Left colon (tissue), 2 donors: ENCODE results near the gene IER2. TPM values are rescaled to one million over a fixed set of nuclear protein-coding genes. Genes with fewer than 3 reads are reported as not detected.

Source experiments
- ATAC-seq: fragments of 200-7000 bp; cut with Tn5 transposase; one replicate; pipeline ENCODE4 v1.9.1; 2020; ENCODE audit warnings: mild to moderate bottlenecking, moderate library complexity
- DNase-seq, 2 donors: peaks; one replicate each; pipeline ENCODE4 v3.0.0-alpha.2; 2020
- intact Hi-C, 2 donors: fragments of 100-400 bp; cut with DNase I in 1 of 2; cut with micrococcal nuclease in 1 of 2; formaldehyde crosslinking; loops; one replicate each; pipeline versions ENCODE4 v1.11.2 to v1.14.0; 2022; cut with DNase I, micrococcal nuclease
- long read RNA-seq: library from polyadenylated mRNA; unstranded; transcript quantifications from one replicate; pipeline ENCODE4 v2.0.0, GENCODE V29; 2021
- total RNA-seq, 2 donors: library from RNA; stranded (reverse); fragmentation: NEBNext Ultra II Directional; extraction: Animal tissue kit (Norgen Biotek cat#: 25700); gene quantifications; one replicate each; pipeline ENCODE4 v1.2.1, GENCODE V29; 2021
- donor health status: DM: no; HTN: no; CAD: no.
- donor health status: DM: yes; HTN: yes; CAD: no.

The IER2 gene, protein sequence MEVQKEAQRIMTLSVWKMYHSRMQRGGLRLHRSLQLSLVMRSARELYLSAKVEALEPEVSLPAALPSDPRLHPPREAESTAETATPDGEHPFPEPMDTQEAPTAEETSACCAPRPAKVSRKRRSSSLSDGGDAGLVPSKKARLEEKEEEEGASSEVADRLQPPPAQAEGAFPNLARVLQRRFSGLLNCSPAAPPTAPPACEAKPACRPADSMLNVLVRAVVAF
- 100 to 1,000 TPM; 116 to 155 TPM for total RNA-seq
- long read RNA-seq, transcript IER2-203 (1 exons, 2,934 nt): major isoform, 443 of 446 reads
- long read RNA-seq, partial matches to known transcripts: 0 of 446 reads
- long read RNA-seq, other reads (novel, unspliced or antisense): 3 of 446 reads

DNA sequence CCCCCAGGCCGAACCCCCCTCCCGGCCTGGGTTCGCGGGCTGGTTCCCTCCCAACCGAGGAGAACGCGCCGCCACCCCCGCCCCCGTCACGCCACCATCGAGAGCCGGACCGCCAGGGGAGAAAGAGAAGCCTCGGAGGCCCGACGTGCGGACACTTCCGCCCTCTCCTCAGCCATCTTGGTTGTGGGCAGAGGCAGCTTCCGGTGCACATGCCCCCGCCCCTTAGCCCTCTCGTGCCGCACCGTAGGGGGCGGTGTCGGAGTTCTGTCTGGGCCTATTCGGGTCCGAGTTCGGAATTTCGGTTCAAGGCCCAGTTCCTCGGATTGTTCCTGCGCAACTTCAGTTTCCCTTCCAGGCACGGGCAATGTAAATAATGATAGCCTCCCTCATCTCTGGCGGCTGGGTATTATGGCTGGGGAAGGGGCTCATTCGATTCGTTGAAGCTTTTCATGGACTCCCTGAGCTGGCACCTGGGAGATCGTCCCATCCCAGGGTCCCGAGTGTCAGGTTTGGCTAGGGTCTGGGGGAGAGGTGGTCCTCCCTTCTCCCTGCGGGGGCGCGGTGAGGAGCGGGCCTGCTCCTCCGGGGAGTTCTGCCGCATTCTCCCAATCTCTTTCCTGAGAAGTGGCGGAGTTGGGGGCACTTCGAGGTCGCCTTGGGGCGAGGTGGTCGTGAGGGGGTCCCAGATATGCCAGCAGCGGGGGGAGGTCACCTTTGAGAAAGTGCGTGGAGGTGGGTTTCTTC is at the start of gene IER2, which contains the start of gene STX10:
Gene IER2, plus strand, starts transcription at position 225 of the 744 bp plus-strand sequence. CDS start 2,776 bp downstream, outside the sequence.
Gene STX10, minus strand, starts transcription at position 189 of the 744 bp plus-strand sequence. CDS start 202 bp downstream, outside the sequence.
- ATAC-seq (peak; percentile 55), DNase-seq (peak; percentile 95 to 96)
- intact Hi-C loops: no loop called here

DNA sequence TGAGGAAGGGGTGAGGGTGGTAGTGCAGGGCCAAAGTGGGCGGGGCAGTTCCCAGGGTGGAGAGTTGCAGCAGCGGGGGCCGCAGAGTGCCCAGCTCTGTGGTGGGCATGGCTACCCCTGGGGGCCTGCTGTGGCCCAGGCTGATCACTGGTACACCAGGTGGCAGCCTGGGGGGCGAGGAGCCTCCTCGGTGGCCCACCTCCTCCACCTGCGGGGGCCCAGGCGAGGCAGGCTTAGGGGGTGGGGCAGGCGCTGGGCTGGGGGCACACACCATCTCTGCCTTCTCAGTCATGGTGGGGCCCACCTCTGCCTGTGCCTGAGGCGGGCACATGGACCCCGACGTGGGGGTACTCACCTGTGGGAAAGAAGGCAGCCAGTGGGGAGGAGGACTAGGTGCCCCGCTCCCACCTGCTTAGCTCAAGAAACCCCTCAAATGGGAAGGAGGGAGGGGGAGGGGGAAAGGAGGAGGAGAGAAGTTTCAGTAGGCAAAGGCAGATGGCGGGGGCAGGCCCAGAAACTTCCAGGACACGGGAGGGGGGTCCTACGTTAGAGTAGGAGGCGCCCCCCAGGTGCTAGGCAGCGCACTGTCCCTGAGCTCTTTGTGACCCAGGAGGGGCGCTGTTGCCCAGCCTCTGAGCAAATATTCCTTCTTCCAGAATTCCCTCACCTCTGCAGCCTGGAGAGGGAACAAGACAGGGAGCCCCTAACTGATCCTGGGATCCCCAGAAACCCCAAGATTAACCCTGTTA is 49.2 kb upstream of the IER2 start:
- DNase-seq: peak in 1 of 2 donors; percentile 41
- no peak for ATAC-seq
- intact Hi-C loops: no loop called here

DNA sequence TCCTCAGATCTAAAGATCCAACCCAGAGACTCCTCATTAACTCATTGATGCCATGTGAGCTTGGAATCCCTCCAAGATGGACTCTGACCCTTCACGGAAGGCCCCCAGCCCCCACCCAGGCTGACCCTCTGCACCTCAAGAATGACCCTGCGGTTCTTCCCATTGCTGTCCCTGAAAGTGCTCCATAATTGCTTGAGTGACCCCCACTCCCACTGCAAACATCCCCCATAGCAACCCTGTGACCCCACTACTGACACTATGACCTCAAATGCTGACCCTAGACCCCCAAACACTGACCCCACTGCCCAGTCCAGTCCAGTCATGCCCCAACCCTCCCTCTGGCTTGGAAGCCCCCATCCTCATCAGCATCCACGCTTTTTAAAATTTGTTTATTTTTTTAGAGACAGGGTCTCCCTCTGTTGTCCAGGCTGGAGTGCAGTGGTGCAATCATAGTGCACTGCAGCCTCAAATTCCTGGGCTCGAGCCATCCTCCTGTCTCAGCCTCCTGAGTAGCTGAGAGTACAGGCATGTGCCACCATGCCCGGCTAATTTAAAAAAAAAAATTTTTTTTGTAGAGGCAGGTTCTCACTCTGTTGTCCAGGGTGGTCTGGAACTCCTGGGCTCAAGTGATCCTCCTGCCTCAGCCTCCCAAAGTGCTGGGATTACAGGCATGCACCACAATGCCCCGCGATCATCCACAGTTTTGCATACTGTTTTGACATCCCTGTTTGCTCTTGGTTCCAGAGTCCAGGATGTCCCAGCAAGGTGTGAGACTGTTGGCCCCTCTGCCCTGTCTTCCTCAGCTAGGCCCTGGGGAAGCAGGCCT is 48.4 kb upstream of the IER2 start:
- intact Hi-C loops: no loop called here
- ATAC-seq (no peak), DNase-seq (no peak)

DNA sequence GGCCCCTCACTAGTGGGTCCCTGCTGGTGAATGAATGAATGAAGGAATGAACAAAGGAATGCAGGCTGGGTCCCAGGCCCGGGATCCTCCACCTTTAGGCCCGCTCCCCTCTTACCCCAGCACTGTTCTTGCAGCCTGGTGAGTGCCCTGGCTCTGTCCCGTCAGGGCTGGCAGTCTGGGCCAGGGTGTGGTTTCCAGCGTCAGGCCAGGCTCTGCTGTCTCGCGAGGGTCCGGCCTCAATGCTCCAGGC is 47.9 kb upstream of the IER2 start:
- ATAC-seq (peak; percentile 16), DNase-seq (no peak)
- intact Hi-C loops: no loop called here

DNA sequence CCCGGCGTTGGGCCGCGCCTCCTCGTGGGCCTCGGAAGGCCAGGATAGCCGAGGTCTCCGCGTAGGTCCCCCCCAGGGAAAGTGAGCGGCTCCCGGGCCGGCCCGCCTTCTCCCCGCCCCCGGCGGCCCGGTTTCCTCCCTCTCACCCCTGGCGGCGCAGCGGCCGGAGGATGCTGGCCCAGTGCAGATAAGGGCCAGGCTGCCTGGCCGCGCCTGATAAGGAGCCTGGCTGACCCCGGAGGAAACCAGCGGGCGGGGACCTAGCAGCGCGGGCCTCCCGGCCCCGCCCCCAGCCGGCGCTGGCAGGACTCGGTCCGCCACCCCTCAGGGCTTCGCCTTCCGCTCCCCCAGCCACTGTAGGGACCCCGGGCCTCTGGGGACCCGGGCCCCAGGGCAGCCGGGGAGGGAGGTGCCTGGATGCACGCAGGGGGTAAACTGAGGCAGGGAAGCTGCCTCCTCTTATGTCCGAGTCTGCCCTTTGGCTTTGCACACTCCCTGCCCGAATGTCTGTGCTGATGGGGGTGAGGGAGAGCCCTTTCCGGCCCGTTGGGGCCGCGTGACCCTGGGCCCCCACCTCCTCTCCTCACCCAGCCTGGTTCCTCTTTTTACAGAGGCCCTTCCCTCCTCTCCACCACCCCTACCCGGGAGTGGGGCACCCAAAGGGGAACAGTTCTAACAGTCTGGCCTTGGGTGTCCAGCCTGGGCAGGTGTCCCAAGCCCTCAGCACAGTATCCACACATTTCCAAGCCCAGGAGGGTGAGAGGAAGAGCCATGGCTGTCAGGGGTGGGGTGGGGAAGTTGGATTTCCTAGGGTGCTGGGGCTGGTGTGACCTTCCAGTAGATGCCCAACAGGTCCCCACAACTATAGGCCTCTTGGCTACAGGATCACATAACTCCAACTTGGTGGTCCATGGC is 47.3 kb upstream of the IER2 start, which contains the start of gene LYL1:
Gene LYL1, minus strand, starts transcription at position 193 of the 915 bp plus-strand sequence. CDS start 1,687 bp downstream, outside the sequence.
- intact Hi-C loops: no loop called here
- peak; percentile 69 to 74 for DNase-seq
- ATAC-seq: peak; percentile 46

DNA sequence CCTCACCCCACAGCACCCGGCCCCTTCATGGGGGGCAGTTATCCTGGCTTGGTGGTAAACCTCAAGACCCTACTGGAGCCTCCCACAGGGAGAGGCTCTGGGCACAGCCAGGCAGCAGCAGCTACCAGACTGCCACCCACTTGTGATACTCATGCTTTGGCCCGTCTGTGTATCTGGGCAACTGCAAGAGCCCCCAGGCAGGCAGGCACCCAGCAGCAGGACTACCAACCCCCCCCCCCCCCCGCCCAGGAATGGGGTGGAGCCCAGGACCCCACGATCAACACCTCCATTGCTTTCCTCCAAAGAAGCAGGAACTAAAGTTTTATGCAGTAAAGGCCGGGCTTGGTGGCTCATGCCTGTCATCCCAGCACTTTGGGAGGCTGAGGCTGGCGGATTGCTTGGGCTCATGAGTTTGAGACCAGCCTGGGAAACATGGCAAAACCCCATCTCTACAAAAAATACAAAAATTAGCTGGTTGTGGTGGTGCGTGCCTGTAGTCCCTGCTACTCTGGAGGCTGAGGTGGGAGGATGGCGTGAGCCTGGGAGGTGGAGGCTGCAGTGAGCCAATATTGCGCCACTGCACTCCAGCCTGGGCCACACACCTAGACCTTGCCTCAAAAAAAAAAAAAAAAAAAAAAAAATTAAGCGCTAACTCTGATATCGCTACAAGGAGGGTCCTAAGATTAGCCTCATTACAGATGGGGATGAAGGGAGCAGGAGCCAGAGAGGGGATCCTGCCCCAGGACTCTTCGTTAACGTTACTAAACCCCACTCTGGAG is 46.4 kb upstream of the IER2 start:
- intact Hi-C loops: no loop called here
- DNase-seq (no peak), ATAC-seq (no peak)

DNA sequence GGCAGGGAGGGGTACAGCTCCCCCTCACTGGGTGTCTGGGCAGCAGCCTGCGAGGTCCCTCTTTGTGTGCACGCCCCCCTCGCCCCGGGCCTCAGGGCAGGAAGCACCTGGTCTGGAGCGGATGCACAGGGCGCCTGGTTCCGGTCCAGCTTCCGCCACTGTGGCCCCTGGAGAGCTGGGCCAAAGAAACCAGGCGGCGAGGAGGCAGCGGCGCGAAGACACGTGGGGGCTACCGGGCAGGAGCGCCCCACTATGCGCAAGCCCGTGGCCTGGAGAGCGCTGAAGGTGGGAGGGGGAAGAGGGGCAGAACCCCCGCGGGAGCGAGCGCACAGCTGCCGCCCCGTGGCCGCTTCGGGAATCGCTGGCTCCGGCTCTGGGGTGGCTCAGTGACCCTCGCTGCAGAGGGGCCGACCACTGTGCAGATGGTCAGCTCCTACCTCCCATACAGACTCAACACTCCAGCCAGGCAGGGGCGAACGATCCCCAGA is 45.8 kb upstream of the IER2 start:
- ATAC-seq: no peak
- DNase-seq: peak; percentile 70 to 75
- intact Hi-C loops: no loop called here

DNA sequence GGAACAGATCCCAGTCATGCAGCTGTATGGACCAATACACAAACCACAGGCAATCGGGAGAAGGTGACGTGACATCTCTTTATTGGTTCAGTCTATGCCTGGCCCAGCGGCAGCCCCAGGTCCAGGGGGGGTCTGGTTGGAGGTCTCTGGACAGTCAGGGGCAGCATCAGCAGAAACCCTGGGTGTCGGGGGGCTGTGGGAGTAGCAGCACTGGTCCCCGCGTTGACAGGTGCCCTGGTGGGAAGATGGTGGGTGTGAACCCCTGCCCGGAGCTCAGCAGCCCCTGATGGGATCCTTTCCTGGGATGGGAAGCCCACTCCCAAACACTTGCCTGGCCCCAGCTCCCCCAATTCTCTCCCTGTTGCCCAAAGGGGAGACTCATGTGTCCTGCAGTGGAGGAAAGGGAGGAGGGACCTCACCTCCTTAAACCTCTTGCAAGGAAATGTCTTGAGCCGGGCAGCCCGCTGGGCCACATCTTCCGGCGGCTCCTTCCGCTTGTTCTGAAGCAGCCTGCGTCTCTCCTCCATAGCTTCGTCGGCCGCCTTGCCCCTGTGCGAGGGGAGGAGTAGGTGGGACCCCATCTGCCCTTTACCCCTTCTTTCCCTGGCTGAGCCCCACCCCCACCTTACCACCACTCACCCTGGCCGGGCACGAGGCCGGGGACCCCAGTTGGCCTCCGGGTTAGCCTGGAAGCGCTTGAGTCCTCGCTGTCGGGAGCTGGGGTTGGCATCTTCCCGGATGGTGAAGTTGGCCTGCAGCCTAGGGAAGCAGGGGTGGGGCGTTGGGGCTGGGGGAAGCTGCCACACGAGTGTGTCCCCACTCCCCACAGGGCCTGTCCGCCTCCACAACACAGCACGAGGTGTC is 45.1 kb upstream of the IER2 start:
- DNase-seq (peak in 1 of 2 donors; percentile 44), ATAC-seq (no peak)
- intact Hi-C loops: no loop called here

DNA sequence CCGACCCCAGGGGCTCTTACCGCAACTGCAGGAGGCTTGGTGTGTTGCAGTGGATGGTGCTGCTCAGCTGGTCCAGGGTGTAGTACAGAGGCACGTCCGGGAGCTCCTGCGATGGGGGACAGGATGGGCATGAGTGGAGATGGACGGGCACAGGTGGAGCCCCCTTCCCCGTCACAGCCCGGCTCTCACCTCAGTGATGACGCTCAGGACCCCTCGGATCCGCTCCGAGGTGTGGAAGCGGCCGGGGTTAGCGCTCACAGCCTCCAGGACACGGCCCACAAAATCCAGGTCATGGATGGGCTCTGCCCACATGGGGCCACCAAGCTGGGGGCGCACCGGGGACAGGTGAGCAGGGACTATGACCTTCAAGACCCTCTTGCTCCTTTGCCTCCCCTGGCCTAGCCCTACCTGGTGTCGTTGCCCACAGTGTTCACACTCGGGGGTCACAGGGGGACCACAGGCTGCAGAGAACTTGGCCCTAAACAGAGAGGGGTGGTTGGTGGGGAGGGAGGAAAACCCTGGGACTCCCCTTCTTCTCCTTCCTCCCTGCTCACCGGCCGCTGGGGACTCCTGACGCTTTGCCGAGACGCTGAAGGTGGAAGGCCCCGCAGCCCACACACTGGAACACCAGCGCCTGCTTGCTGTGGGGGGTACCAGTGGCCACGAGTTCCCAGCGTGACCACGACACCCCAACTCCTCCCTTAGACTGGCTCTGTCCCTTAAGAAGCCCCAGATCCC is 40.7 kb upstream of the IER2 start:
- ATAC-seq (no peak), DNase-seq (no peak)
- intact Hi-C loops: no loop called here

DNA sequence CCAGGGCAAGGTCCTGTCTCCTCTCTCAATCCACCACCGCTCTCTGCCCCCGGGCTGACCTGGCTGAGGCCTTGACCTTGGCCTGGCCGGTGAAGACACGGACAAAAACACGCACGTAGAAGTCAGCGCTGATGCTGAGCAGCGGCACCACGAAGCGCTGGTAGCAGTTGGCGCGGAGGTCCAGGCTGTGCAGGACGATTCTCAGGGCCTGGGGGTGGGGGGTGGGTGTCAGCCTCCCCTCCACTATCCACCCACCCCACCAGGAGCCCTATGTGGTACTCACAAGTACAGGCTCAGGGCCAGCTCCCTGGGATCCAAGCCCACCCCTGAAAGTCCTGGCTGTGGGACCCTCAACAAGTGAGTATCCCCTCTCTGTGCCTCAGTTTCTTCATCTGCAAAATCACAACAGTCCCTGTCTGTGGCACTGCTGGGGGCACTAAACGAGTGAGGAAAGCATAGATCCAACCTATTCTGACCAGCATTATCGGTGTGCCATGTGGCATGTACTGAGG is 40.1 kb upstream of the IER2 start:
- DNase-seq (no peak), ATAC-seq (no peak)
- intact Hi-C loops: no loop called here

DNA sequence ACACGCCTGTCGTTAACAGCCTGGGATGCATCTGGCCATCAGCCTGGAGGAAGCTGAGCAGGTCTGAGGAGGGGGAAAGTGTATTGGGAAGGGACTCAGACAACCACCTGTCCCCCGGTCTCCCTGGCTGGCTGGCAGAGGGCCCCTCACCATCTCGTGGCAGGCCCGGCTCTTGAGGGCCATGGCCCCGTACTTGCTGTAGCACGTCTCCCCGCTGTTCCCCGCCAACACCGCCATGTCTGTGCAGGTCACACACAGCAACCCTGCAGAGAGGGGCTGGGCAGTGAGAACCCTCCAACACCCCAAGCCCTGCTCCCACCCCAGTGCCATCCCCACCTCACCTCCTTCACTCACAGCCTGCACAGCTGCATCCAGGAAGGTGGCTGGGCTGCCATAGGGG is 37.7 kb upstream of the IER2 start:
- DNase-seq (no peak), ATAC-seq (no peak)
- intact Hi-C loops: no loop called here

DNA sequence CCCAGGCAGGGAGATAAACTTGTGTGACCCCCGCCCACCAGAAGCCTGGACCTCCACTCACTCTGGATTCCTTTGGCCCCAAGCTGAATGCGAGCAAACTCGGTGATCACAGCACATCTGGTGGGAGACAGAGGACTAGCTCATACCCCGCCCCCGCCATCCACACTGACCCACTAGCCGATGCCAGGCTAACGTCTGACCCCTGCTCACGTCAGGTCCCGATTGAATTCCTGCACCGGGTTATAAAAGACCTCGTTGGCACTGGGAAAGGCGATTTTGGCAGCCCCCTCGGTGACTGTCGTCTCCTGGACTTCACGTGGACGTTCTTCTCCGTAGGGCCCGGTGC is 34.3 kb upstream of the IER2 start:
- intact Hi-C loops: no loop called here
- ATAC-seq (no peak), DNase-seq (no peak)

DNA sequence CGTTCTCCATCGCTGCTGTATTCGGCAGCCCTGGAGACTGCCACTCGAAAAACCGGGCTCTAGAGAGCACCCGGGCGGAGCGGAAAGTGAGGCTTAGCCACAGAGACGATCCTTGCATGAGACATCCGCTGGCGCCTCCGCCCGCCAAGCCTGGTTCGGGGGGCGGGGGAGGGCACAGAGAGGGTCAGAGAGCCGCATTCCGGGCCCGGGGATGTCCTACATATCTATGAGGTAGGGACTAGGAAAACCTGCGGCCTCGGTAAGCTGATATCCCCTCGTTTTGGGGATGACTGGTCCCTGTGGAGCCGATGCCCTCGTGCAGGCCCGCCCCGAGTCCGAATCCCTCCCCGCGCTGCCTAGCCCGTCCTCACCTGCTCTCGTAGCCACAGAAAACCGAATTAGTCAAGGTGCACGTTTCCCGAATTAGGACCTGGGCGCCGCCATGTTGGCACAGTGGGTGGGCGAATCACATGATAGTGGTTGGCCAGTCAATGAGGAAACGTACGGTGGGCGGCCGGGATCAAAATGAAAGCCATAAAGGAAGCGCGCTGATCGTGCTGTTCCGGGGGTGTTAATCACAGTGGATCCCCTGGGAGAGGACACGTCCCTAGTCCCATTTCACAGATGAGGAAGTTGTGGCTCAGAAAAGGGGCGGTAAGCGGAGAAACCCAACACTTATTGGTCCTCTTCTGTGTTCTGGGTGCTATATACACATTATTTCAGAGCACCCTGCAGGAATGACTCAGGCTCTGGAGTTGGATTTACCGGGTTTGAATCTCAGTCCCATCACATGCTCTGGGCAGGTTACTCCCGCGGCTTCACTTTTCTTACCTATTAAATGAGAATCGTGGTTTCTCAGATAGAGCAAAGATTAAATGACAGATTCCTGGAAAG is 33.7 kb upstream of the IER2 start, which contains the start of gene TRMT1:
Gene TRMT1, minus strand, starts transcription at position 459 of the 894 bp plus-strand sequence. Its CDS starts 341 bp downstream, at position 118.
- DNase-seq (peak; percentile 95), ATAC-seq (peak; percentile 79)
- intact Hi-C loops: no loop called here

DNA sequence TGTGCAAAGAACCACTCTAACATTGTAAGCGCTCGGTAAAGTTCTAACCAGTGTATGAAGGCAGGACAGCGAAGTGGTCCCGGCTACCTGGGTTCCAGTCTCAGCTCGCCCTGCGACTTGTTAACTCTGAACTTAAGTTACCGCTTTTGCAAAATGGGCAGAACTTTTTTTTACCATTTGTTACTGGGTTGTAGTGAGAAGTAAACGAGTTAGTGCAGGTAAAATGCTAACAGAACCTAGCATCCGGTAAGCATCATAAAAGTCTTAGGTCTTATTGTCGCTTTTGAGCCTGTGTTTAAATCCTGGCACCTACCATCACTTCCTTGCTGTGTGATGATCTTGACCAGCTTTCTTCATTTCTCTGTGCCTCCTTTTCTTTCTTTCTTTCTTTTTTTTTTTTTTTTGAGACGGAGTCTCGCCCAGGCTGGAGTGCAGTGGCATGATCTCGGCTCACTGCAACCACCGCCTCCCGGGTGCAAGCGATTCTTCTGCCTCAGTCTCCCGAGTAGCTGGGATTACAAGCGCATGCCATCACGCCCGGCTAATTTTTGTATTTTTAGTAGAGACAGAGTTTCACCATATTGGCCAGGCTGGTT is 32.9 kb upstream of the IER2 start:
- ATAC-seq (peak; percentile 18), DNase-seq (peak in 1 of 2 donors; percentile 40)
- intact Hi-C loops: no loop called here
